Mesendoderm (in vitro differentiated cells): ENCODE results near the gene TRPM5.

Experiments
- DNase-seq: peaks from one replicate; pipeline ENCODE4 v3.0.0; 2013
- H2AK5ac ChIP-seq: 2 replicates; pipeline ENCODE4 v1.6.1; 2013; ENCODE audit warnings: low read length, inconsistent platforms
- H2BK120ac ChIP-seq: 2 replicates; pipeline ENCODE4 v1.6.1; 2013; ENCODE audit warnings: low read depth, mild to moderate bottlenecking, low read length, moderate library complexity, mixed read lengths
- H2BK15ac ChIP-seq: replicated peaks from 2 replicates; pipeline ENCODE4 v1.6.1; 2013; ENCODE audit warnings: low read depth, mild to moderate bottlenecking, moderate library complexity
- H2BK5ac ChIP-seq: 2 replicates; pipeline ENCODE4 v1.6.1; 2013; ENCODE audit warnings: low read length, inconsistent platforms
- H3K18ac ChIP-seq: 2 replicates; pipeline ENCODE4 v1.6.1; 2013; ENCODE audit warnings: mild to moderate bottlenecking, low read length, mixed read lengths
- H3K23ac ChIP-seq: one replicate; pipeline ENCODE4 v1.6.1; 2013; ENCODE audit warnings: low read length
- H3K27ac ChIP-seq: 2 replicates; pipeline ENCODE4 v1.5.1; 2013; ENCODE audit warnings: low read depth, mild to moderate bottlenecking, inconsistent platforms, low read length, moderate library complexity
- H3K27me3 ChIP-seq: 2 replicates; pipeline ENCODE4 v1.6.1; 2013; ENCODE audit warnings: low read length, control low read depth, mild to moderate bottlenecking, inconsistent platforms; ENCODE audit not compliant: insufficient read depth, poor library complexity
- H3K36me3 ChIP-seq: 2 replicates; pipeline ENCODE4 v1.6.1; 2013; ENCODE audit warnings: low read length, inconsistent platforms; ENCODE audit not compliant: control insufficient read depth, insufficient read depth
- H3K4ac ChIP-seq: one replicate; pipeline ENCODE4 v1.6.1; 2013; ENCODE audit warnings: low read depth, mild to moderate bottlenecking, low read length, moderate library complexity
- H3K4me1 ChIP-seq: 2 replicates; pipeline ENCODE4 v1.6.1; 2013; ENCODE audit warnings: low read depth, low read length, inconsistent platforms; ENCODE audit not compliant: control insufficient read depth
- H3K4me2 ChIP-seq: 2 replicates; pipeline ENCODE4 v1.6.1; 2013; ENCODE audit warnings: low read length
- H3K4me3 ChIP-seq: 2 replicates; pipeline ENCODE4 v1.5.1; 2013; ENCODE audit warnings: mild to moderate bottlenecking, low read length
- H3K56ac ChIP-seq: one replicate; pipeline ENCODE4 v1.6.1; 2013; ENCODE audit warnings: low read length
- H3K79me1 ChIP-seq: 2 replicates; pipeline ENCODE4 v1.6.1; 2013; ENCODE audit warnings: low read length, inconsistent platforms
- H3K79me2 ChIP-seq: 2 replicates; pipeline ENCODE4 v1.6.1; 2013; ENCODE audit warnings: mild to moderate bottlenecking, low read length; ENCODE audit not compliant: control insufficient read depth, insufficient read depth
- H3K9ac ChIP-seq: 2 replicates; pipeline ENCODE4 v1.6.1; 2013; ENCODE audit warnings: low read length, inconsistent platforms
- H4K5ac ChIP-seq: one replicate; pipeline ENCODE4 v1.6.1; 2013; ENCODE audit warnings: low read length
- H4K8ac ChIP-seq: one replicate; pipeline ENCODE4 v1.6.1; 2013; ENCODE audit warnings: low read depth, mild to moderate bottlenecking, control low read depth, low read length, moderate library complexity
- WGBS: extraction: QIAGEN DNeasy Blood & Tissue Kit; methylation state at CpG from one replicate; pipeline ENCODE4 v1.1.7; 2013; ENCODE audit warnings: low lambda C conversion rate, missing lambda C conversion rate; ENCODE audit not compliant: insufficient coverage; ENCODE audit errors: extremely low coverage; 5-methylcytosine and 5-hydroxymethylcytosine counted together

The TRPM5 gene

DNA sequence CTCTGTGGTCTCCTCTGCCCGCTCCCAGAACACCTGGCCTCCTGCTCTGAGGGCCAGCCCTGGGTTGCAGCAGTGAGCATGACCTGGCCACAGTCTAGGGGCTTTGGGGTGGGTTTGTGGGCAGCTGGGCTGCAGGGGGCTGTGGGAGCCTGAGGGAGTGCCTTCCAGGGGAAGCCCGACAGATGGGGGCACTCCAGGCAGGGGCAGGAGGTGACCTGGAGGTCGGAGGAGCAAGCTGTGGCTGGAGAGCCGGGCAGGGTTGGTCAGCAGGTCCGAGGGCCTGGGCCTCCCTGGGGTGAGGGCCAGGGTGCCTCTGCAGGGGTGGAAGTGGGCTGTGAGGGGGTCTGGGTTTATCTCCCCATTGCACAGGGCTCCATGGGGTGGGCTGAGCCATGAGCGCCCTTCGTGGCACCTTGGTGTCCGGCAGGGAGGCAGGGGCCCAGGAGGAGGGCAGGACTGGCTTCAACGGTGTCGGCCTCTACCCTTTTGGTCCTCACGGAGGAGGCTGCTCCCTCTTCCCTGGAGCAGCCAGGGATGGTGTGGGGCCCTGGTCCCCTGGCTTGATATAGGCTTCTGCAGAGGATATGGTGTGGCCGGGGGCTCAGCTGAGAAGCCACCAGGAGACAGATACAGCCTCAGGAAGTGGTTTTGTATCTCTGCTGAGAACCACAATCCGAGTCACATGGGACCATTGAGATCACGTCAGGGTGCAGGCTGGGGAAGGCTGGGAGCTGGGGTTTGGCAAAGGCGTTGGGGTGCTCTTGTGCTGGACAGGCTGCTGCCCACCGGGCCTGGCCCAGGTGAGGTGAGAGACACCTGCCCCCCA is 22.8 kb upstream of the TRPM5 start:
- H3K4me3 ChIP-seq, result no peak overlapping the region
- H2BK15ac ChIP-seq, result no peak overlapping the region
- H3K4me2 ChIP-seq, result no peak overlapping the region
- H3K4ac ChIP-seq, result no peak overlapping the region
- H3K79me1 ChIP-seq, result no peaks in the 10 kb centered on the region
- no peak overlapping the region for H4K5ac ChIP-seq
- H3K4me1 ChIP-seq, result no peaks in the 10 kb centered on the region
- no peak overlapping the region for H2AK5ac ChIP-seq
- no peak overlapping the region for H2BK120ac ChIP-seq
- no peak overlapping the region for H3K27ac ChIP-seq
- no peak overlapping the region for H4K8ac ChIP-seq
- no peak overlapping the region for H2BK5ac ChIP-seq
- H3K23ac ChIP-seq, result no peak overlapping the region
- H3K36me3 ChIP-seq, result no peaks in the 10 kb centered on the region
- no peak overlapping the region for H3K9ac ChIP-seq
- H3K27me3 ChIP-seq, result no peaks in the 10 kb centered on the region
- H3K79me2 ChIP-seq, result no peaks in the 10 kb centered on the region
- H3K56ac ChIP-seq, result no peak overlapping the region
- no peak overlapping the region for H3K18ac ChIP-seq
- DNase-seq, result no peak
- no CpG with 5 or more reads among the region's 16 CpGs for WGBS

DNA sequence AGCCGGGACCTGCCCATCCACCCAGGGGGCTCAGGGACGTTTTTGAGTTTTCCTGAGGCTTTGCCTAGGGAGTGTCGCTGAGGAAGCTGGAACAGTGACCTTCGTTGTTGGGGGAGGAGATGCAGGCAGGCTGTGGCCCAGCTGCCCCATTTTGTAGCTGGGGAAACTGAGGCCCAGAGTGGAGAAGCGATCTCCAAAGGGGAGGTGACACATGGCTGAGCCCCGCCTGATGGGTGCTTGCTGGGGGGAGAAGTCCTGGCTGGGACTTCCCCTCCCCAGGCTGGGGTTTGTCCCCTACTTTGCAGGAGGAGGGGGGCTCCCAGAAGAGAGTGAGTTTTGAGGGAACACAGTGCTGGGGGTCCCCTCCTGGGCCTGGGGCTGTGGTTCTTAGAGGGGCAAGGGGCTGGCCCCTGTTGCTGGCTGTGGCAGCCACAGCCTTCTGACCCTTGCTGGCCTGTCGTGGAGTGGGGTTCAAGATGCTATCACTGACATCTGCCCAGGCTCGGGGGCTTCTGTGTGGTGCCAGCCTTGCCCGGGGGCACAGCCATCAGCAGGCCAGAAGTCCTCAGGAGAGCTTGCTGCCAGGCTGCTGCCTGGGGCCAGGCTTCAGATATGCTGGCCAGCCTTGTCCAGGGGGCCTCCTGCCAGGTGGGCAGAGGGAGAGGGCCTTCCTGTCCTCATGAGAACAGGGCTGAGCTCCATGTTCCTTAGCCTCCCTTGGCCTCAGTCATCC is 21.9 kb upstream of the TRPM5 start:
- Histone ChIP-seq H3K4me1 (no peaks in the 10 kb centered on the region), H3K18ac (no peak overlapping the region), H3K4me2 (no peak overlapping the region), H3K79me2 (no peaks in the 10 kb centered on the region), H4K8ac (no peak overlapping the region), H4K5ac (no peak overlapping the region), H2BK120ac (no peak overlapping the region), H3K56ac (no peak overlapping the region), H3K27me3 (no peaks in the 10 kb centered on the region), H3K4me3 (no peak overlapping the region), H2AK5ac (no peak overlapping the region), H3K9ac (no peak overlapping the region), H3K79me1 (no peaks in the 10 kb centered on the region), H3K23ac (no peak overlapping the region), H3K4ac (no peak overlapping the region), H3K27ac (no peak overlapping the region), H3K36me3 (no peaks in the 10 kb centered on the region), H2BK5ac (no peak overlapping the region), H2BK15ac (no peak overlapping the region)
- DNase-seq, result no peak
- no CpG with 5 or more reads among the region's 9 CpGs for WGBS

DNA sequence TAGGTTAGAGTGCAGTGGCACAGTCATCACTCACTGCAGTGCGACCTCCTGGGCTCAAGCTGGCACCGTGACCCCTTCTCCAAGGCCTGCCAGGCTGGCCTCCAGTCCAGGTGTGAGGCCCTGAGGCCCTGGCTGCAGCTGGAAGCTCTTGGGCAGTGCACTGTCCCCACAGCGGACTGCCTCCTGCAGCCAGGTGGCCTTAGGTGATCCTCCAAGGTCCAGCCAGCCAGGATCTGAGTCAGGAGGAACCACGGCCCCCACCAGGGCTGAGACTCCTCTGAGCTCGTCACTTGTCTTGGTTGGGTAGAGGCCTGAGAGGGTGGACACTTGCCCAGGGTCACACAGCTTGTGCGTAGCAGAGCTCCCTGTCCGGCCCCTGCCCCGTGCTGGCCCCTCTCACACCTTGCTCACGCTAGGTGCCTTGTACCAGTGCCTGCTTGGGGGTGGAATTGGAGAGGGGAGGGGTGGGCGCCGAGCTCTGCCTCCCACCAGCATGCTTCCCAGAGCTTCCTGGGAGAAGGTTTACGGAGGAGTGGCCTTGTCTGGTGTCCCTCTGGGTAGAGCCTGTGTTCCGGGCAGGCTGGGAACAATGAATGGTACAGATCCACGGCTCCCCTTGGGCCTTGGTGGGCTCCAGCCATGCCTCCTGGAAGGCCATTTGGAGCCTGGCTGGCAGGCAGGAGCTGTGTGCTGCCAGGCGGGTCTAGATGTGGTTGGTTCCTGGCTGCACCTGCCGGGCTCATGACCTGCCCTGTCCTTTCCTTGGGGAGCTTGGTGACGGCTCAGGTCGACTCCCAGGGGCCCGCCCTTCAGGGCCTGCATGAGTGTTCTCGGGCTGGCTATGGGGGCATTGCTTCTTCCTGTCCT is 21.1 kb upstream of the TRPM5 start:
- no peaks in the 10 kb centered on the region for H3K27me3 ChIP-seq
- H3K18ac ChIP-seq, result no peak overlapping the region
- WGBS, result no CpG with 5 or more reads among the region's 20 CpGs
- H2BK15ac ChIP-seq, result no peak overlapping the region
- no peak overlapping the region for H3K4me3 ChIP-seq
- H3K56ac ChIP-seq, result no peak overlapping the region
- no peaks in the 10 kb centered on the region for H3K4me1 ChIP-seq
- H3K4ac ChIP-seq, result no peak overlapping the region
- H3K79me2 ChIP-seq, result no peaks in the 10 kb centered on the region
- H3K27ac ChIP-seq, result no peak overlapping the region
- H2BK5ac ChIP-seq, result no peak overlapping the region
- DNase-seq, result no peak
- no peaks in the 10 kb centered on the region for H3K36me3 ChIP-seq
- no peaks in the 10 kb centered on the region for H3K79me1 ChIP-seq
- H3K23ac ChIP-seq, result no peak overlapping the region
- no peak overlapping the region for H3K9ac ChIP-seq
- H2BK120ac ChIP-seq, result no peak overlapping the region
- no peak overlapping the region for H3K4me2 ChIP-seq
- no peak overlapping the region for H2AK5ac ChIP-seq
- no peak overlapping the region for H4K8ac ChIP-seq
- no peak overlapping the region for H4K5ac ChIP-seq

DNA sequence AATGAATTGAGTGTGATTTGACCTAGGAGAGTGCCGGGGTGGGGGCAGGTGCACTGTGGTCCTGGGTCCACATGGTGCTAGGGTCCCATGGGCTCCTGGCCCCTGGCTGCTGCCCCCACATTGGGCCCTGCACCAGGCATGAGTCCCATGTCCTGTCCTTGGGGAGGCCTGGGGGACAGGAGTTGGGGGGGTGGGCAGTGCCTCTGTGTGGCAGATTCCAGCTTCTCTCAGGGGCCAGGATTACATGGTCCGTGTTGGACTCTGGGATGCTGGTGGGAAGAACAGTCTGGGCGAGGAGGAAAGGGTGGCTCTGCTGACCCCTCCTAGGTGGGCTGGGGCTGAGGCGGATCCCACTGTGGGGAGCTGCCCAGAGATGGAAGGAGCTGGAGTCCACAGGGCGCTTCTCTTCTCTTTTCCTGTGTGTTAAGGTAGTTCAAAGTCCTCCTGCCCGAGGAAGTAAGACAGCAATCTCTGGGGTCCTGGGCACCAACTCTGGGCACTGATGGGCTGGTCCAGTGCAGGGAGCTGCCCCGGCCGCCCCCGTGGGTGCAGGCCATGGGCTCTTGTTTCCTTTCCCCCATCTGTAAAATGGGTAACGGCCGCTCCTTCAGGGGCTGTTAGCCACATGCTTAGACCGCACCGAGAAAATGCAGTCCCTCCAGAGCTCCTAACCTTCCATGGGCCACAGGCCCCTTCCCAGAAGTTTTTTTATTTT is 20.3 kb upstream of the TRPM5 start:
- no peak overlapping the region for H3K4ac ChIP-seq
- H3K27me3 ChIP-seq, result no peaks in the 10 kb centered on the region
- no peaks in the 10 kb centered on the region for H3K36me3 ChIP-seq
- H3K4me2 ChIP-seq, result no peak overlapping the region
- H3K79me2 ChIP-seq, result no peaks in the 10 kb centered on the region
- H4K8ac ChIP-seq, result no peak overlapping the region
- no peaks in the 10 kb centered on the region for H3K79me1 ChIP-seq
- no CpG with 5 or more reads among the region's 13 CpGs for WGBS
- no peak overlapping the region for H4K5ac ChIP-seq
- no peak overlapping the region for H3K56ac ChIP-seq
- H2BK120ac ChIP-seq, result no peak overlapping the region
- DNase-seq, result no peak
- no peak overlapping the region for H2AK5ac ChIP-seq
- no peak overlapping the region for H2BK5ac ChIP-seq
- H3K23ac ChIP-seq, result no peak overlapping the region
- H3K4me1 ChIP-seq, result no peaks in the 10 kb centered on the region
- H3K4me3 ChIP-seq, result no peak overlapping the region
- H3K27ac ChIP-seq, result no peak overlapping the region
- no peak overlapping the region for H3K9ac ChIP-seq
- H2BK15ac ChIP-seq, result no peak overlapping the region
- no peak overlapping the region for H3K18ac ChIP-seq

DNA sequence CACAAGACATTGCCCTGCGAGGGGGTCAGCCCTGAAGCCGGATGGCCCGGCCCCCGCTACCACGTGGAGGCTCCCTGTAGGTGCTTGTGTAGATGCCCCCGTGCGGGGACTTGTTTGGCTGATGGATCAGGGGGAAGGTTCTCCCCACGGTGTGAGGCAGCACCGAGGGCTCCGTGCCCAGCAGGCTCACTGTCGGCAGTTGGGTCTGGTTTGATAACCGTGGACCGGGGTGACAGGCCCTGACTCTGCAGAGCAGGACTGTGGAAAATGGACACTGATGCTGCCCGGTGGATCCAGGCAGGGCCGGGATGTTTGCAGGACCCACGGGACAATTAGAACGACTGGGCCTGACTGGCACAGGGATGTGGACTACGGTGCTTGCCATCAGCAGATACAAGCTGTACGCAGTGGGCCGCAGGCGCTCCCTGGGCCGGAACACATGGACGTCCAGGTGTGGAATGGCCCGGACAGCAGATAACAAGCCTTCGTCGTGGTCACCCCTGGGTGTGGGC is 19.5 kb upstream of the TRPM5 start:
- no peaks in the 10 kb centered on the region for H3K79me1 ChIP-seq
- H3K36me3 ChIP-seq, result no peaks in the 10 kb centered on the region
- H3K27ac ChIP-seq, result no peak overlapping the region
- H2BK15ac ChIP-seq, result no peak overlapping the region
- H3K4me3 ChIP-seq, result no peak overlapping the region
- no peak overlapping the region for H3K56ac ChIP-seq
- H3K18ac ChIP-seq, result no peak overlapping the region
- no peak overlapping the region for H2BK120ac ChIP-seq
- no peaks in the 10 kb centered on the region for H3K4me1 ChIP-seq
- no peak overlapping the region for H2BK5ac ChIP-seq
- H3K23ac ChIP-seq, result no peak overlapping the region
- no CpG with 5 or more reads among the region's 26 CpGs for WGBS
- H4K5ac ChIP-seq, result no peak overlapping the region
- DNase-seq, result no peak
- no peaks in the 10 kb centered on the region for H3K27me3 ChIP-seq
- H3K79me2 ChIP-seq, result no peaks in the 10 kb centered on the region
- H2AK5ac ChIP-seq, result no peak overlapping the region
- H3K4ac ChIP-seq, result no peak overlapping the region
- H3K9ac ChIP-seq, result no peak overlapping the region
- no peak overlapping the region for H3K4me2 ChIP-seq
- no peak overlapping the region for H4K8ac ChIP-seq
